ENCODE measurements around the gene TMC1.
"Not testable (repeated sequence)": the region's sequence is repeated elsewhere in the genome, so short reads cannot be mapped to it uniquely, and the experiment has no call there.

TMC1 gene

DNA sequence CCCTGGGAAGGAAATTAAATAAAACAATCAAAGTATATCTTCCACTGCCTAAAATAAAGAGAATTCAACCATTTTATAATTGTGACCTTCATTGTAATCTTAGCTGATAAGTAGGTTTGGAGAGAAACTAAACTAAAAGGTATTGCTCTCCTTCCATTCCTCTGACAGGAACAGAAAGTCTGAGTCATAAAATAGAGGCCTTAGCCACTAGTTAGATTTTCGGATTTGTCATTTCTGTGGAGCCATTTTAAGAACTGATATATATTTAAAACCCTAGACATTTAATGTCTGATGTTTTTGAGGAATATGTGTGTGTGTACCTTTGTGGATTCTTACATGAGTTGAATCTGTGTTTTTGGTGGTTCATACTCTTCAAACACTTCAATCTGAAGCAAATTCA lies 11.8 kb upstream of the TMC1 start:
- H3K4me3 ChIP-seq (ENCODE audit: low read length) = no peak overlapping the region
- no peaks in the 10 kb centered on the region for H3K79me2 ChIP-seq (ENCODE audit: control insufficient read depth, low read length)
- H3K27ac ChIP-seq (ENCODE audit: low read depth, low read length) = no peak overlapping the region
- H3K27me3 ChIP-seq (ENCODE audit: control insufficient read depth, low read length) = 0 out of 2 replicates have a peak, but pooled peaks cover 3% of the 10 kb centered on the region
- H3K36me3 ChIP-seq (ENCODE audit: control insufficient read depth, low read length) = no peaks in the 10 kb centered on the region
- H4K20me1 ChIP-seq (ENCODE audit: control insufficient read depth, insufficient read depth, low read depth, low read length) = no peaks in the 10 kb centered on the region
- no peaks in the 10 kb centered on the region for H3K9me3 ChIP-seq (ENCODE audit: control insufficient read depth, insufficient read depth, low read length)
- no peaks in the 10 kb centered on the region for H3K4me1 ChIP-seq (ENCODE audit: control insufficient read depth, low read length)
- no peaks in the 10 kb centered on the region for H3K9me2 ChIP-seq (replicated peaks; ENCODE audit: control insufficient read depth, low read length)
- H3K4me2 ChIP-seq (ENCODE audit: low read length) = no peak overlapping the region
- H3F3A ChIP-seq (ENCODE audit: control insufficient read depth, insufficient read depth) = no peaks in the 10 kb centered on the region
- no peak for TF ChIP-seq EZH2phosphoT487 (IDR thresholded peaks at IDR 0.05; ENCODE audit: borderline replicate concordance, low read length)
- TF ChIP-seq CTCF (IDR thresholded peaks at IDR 0.05; ENCODE audit: low read depth, low read length, poor library complexity, severe bottlenecking) = no peak

GRCh38 chr9:72521011-72521410 lies 397 bp upstream of the TMC1 start:
- H3K9me2 ChIP-seq (replicated peaks; ENCODE audit: control insufficient read depth, low read length); H3K4me1 ChIP-seq (ENCODE audit: control insufficient read depth, low read length); H3K27ac ChIP-seq (ENCODE audit: low read depth, low read length); H4K20me1 ChIP-seq (ENCODE audit: control insufficient read depth, insufficient read depth, low read depth, low read length); H3K9me3 ChIP-seq (ENCODE audit: control insufficient read depth, insufficient read depth, low read length); H3K4me2 ChIP-seq (ENCODE audit: low read length); H3K27me3 ChIP-seq (ENCODE audit: control insufficient read depth, low read length); H3K79me2 ChIP-seq (ENCODE audit: control insufficient read depth, low read length); H3K36me3 ChIP-seq (ENCODE audit: control insufficient read depth, low read length); H3F3A ChIP-seq (ENCODE audit: control insufficient read depth, insufficient read depth); H3K4me3 ChIP-seq (ENCODE audit: low read length): not testable (repeated sequence)

DNA sequence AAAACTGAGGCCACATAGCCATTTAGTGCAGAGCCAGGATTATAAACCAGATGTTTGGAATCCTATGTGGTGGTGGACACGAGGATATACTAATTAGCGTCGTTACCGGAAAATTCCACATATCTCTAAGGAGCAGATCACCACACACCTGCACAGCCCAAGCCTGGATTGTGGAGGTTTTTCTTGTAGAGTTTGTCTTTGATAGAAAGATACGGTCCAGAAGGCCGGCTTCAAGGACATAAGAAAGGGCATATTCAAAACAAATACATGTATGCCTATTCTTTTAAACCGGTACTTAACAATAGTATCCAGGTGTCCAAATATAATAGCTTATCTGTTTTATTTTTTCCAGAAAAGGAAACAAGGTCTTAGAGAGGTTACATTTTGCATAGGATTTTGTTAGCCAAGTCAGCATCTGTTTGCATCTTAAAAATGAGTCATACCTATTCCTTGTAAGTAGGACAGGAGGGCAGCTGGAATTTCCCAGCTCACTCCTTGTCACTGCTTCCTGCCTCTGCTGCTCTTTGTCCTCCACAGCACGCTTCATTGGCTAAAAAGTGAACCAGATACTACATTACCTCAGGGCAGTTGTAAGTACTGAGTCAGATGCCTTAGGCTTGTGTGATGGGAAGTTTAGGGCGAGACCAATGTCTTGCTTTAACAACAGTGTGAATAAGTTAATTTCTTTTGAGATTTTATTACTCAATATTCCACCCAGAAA lies 3.6 kb downstream of the TMC1 start:
- no peak for TF ChIP-seq CTCF (IDR thresholded peaks at IDR 0.05; ENCODE audit: low read depth, low read length, poor library complexity, severe bottlenecking)
- no peak for TF ChIP-seq EZH2phosphoT487 (IDR thresholded peaks at IDR 0.05; ENCODE audit: borderline replicate concordance, low read length)
- Histone ChIP-seq H3K27ac (ENCODE audit: low read depth, low read length) (no peak overlapping the region), H3K4me1 (ENCODE audit: control insufficient read depth, low read length) (no peaks in the 10 kb centered on the region), H3K9me2 (replicated peaks; ENCODE audit: control insufficient read depth, low read length) (no peaks in the 10 kb centered on the region), H3K4me3 (ENCODE audit: low read length) (no peak overlapping the region), H3F3A (ENCODE audit: control insufficient read depth, insufficient read depth) (no peaks in the 10 kb centered on the region), H3K4me2 (ENCODE audit: low read length) (no peak overlapping the region), H3K27me3 (ENCODE audit: control insufficient read depth, low read length) (no peaks in the 10 kb centered on the region; the same call in 1 of the 2 replicates), H3K9me3 (ENCODE audit: control insufficient read depth, insufficient read depth, low read length) (no peaks in the 10 kb centered on the region), H3K79me2 (ENCODE audit: control insufficient read depth, low read length) (no peaks in the 10 kb centered on the region), H4K20me1 (ENCODE audit: control insufficient read depth, insufficient read depth, low read depth, low read length) (no peaks in the 10 kb centered on the region), H3K36me3 (ENCODE audit: control insufficient read depth, low read length) (no peaks in the 10 kb centered on the region)

DNA sequence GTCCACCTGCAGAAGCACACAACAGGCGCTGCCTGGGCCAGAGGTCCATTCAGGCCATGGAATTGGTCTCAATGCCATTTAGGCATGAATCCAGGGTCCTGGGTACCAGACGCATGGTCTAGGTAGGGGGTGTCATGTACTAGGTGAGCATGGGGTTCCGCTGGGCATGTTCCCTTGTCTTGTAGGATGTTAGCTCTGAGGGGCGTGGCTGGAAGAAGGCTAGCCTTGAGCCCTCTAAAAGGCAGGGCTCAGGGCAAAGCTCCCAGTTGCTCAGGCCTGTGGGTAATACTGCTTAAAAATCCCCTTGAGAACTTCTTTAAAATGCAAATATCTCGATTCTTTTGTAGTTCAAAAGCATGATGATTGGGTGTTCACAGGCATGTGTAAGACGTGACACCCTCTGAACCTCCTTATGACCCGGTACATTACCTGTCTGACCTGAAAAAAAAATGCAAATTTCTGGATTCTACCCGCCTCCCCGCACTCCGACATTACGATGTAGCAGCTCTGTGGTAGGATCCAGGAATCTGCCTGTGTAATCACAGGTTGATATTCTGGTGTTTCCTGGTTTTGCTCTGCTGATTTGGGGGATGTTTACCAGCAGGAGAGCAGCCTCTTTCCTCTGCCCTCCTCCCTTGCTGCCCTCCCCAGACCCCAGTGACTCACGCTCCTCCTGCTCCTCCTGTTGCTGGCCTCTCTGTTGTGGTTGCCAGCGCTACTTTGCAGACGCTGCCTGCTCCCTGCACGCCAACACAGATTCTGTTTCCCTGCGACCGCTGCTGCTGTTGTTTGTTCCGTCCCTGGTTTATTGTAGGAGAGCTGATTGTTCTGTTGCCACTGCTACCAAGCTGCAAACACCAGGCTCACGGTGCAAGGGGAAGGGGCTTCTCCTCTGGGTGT lies 5.7 kb downstream of the TMC1 start:
- no peaks in the 10 kb centered on the region for H3K79me2 ChIP-seq (ENCODE audit: control insufficient read depth, low read length)
- no peaks in the 10 kb centered on the region for H3K9me2 ChIP-seq (replicated peaks; ENCODE audit: control insufficient read depth, low read length)
- no peaks in the 10 kb centered on the region; the same call in 1 of the 2 replicates for H3K27me3 ChIP-seq (ENCODE audit: control insufficient read depth, low read length)
- H3K9me3 ChIP-seq (ENCODE audit: control insufficient read depth, insufficient read depth, low read length) = no peaks in the 10 kb centered on the region
- no peaks in the 10 kb centered on the region for H3K4me1 ChIP-seq (ENCODE audit: control insufficient read depth, low read length)
- H3K36me3 ChIP-seq (ENCODE audit: control insufficient read depth, low read length) = no peaks in the 10 kb centered on the region
- H3K27ac ChIP-seq (ENCODE audit: low read depth, low read length) = no peak overlapping the region
- TF ChIP-seq EZH2phosphoT487 (IDR thresholded peaks at IDR 0.05; ENCODE audit: borderline replicate concordance, low read length) (no peak), CTCF (IDR thresholded peaks at IDR 0.05; ENCODE audit: low read depth, low read length, poor library complexity, severe bottlenecking) (no peak)
- H3K4me2 ChIP-seq (ENCODE audit: low read length) = no peak overlapping the region
- H3K4me3 ChIP-seq (ENCODE audit: low read length) = no peak overlapping the region
- H4K20me1 ChIP-seq (ENCODE audit: control insufficient read depth, insufficient read depth, low read depth, low read length) = no peaks in the 10 kb centered on the region
- H3F3A ChIP-seq (ENCODE audit: control insufficient read depth, insufficient read depth) = no peaks in the 10 kb centered on the region
